ENCODE measurements around the gene TPPP2. TPM values are rescaled to one million over a fixed set of nuclear protein-coding genes. Genes with fewer than 3 reads are reported as not detected.

Gene TPPP2
- total and polyA plus RNA-seq, 4 donors, result 1.5 to 5.9 (median 1.6) TPM

DNA sequence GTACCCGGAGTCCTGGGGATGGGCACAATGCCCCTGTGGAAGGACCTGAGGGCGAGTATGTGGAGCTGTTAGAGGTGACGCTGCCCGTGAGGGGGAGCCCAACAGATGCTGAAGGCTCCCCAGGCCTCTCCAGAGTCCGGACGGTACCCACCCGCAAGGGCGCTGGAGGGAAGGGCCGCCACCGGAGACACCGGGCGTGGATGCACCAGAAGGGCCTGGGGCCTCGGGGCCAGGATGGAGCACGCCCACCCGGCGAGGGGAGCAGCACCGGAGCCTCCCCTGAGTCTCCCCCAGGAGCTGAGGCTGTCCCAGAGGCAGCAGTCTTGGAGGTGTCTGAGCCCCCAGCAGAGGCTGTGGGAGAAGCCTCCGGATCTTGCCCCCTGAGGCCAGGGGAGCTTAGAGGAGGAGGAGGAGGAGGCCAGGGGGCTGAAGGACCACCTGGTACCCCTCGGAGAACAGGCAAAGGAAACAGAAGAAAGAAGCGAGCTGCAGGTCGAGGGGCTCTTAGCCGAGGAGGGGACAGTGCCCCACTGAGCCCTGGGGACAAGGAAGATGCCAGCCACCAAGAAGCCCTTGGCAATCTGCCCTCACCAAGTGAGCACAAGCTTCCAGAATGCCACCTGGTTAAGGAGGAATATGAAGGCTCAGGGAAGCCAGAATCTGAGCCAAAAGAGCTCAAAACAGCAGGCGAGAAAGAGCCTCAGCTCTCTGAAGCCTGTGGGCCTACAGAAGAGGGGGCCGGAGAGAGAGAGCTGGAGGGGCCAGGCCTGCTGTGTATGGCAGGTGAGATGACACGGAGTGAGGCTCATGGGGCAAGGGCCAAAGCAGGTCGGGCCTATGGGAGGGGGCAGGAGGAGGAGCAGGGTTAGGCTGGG lies 44.6 kb downstream of the TPPP2 start (continued):
- TF ChIP-seq RXRA (IDR thresholded peaks at IDR 0.05), result no peak

DNA sequence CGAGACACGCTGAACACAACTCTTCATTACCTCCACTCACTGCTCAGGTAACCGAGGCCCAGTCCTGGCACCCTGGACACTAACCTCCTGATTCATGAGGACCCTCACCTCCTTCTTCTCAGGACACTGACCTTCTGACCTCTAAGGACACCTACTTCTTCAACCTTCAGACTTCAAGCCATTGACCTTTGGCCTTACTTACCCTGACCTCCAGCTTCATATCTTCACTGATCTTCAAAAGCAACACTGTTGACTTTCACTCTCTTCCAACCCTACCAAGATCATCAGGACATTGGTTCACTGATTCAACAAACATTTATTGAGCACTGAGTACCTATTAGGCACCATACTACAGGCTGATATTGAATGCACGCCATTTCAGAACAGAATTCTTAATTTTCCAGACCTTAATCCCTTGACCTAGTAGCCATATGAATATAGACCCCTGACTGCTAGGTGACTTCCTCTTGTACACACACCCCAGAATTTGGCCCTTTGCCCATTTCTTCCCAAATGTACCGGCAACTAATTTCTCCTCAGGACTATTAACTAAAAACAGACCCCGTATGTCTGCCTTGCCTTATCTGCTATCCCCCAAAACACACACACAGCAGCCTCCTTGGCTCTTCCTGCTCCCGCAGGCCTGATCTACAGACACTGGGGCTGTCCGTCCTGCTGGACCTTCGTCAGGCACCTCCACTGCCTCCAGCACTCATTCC lies 45.9 kb downstream of the TPPP2 start:
- H3K27ac ChIP-seq (ENCODE audit: low read depth in 1 of 2, low read length in 2 of 2), result no peak overlapping the region
- H3K9me3 ChIP-seq (ENCODE audit: control insufficient read depth in 4 of 4, low read length in 3 of 4), result no peaks in the 10 kb centered on the region
- H3K4me1 ChIP-seq (ENCODE audit: control insufficient read depth in 4 of 4, insufficient read depth in 4 of 4, low read length in 3 of 4), result peaks cover 0 to 20% (median 13%) of the 10 kb centered on the region in 4 donors
- no peak overlapping the region for H3K4me3 ChIP-seq (ENCODE audit: low read depth in 1 of 3, low read length in 3 of 3)
- peaks cover 8 to 57% (median 31%) of the 10 kb centered on the region in 4 donors for H3K36me3 ChIP-seq (ENCODE audit: control insufficient read depth in 4 of 4, insufficient read depth in 3 of 4, low read depth in 1 of 4, low read length in 3 of 4)
- no peak overlapping the region for H3K9ac ChIP-seq (ENCODE audit: low read depth in 1 of 2, low read length in 2 of 2)
- WGBS, result 89% methylated on average over 9 of the region's 9 CpGs
- DNase-seq (ENCODE audit: low spot score), result no peak
- TF ChIP-seq, protein P1, sequence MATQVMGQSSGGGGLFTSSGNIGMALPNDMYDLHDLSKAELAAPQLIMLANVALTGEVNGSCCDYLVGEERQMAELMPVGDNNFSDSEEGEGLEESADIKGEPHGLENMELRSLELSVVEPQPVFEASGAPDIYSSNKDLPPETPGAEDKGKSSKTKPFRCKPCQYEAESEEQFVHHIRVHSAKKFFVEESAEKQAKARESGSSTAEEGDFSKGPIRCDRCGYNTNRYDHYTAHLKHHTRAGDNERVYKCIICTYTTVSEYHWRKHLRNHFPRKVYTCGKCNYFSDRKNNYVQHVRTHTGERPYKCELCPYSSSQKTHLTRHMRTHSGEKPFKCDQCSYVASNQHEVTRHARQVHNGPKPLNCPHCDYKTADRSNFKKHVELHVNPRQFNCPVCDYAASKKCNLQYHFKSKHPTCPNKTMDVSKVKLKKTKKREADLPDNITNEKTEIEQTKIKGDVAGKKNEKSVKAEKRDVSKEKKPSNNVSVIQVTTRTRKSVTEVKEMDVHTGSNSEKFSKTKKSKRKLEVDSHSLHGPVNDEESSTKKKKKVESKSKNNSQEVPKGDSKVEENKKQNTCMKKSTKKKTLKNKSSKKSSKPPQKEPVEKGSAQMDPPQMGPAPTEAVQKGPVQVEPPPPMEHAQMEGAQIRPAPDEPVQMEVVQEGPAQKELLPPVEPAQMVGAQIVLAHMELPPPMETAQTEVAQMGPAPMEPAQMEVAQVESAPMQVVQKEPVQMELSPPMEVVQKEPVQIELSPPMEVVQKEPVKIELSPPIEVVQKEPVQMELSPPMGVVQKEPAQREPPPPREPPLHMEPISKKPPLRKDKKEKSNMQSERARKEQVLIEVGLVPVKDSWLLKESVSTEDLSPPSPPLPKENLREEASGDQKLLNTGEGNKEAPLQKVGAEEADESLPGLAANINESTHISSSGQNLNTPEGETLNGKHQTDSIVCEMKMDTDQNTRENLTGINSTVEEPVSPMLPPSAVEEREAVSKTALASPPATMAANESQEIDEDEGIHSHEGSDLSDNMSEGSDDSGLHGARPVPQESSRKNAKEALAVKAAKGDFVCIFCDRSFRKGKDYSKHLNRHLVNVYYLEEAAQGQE (IDR thresholded peaks at IDR 0.05), result no peak
- TF ChIP-seq SP1 (IDR thresholded peaks at IDR 0.05) (no peak), FOXA2 (IDR thresholded peaks at IDR 0.05) (no peak), HNF4G (IDR thresholded peaks at IDR 0.05) (no peak)
- TF ChIP-seq, protein P2, sequence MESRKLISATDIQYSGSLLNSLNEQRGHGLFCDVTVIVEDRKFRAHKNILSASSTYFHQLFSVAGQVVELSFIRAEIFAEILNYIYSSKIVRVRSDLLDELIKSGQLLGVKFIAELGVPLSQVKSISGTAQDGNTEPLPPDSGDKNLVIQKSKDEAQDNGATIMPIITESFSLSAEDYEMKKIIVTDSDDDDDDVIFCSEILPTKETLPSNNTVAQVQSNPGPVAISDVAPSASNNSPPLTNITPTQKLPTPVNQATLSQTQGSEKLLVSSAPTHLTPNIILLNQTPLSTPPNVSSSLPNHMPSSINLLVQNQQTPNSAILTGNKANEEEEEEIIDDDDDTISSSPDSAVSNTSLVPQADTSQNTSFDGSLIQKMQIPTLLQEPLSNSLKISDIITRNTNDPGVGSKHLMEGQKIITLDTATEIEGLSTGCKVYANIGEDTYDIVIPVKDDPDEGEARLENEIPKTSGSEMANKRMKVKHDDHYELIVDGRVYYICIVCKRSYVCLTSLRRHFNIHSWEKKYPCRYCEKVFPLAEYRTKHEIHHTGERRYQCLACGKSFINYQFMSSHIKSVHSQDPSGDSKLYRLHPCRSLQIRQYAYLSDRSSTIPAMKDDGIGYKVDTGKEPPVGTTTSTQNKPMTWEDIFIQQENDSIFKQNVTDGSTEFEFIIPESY (IDR thresholded peaks at IDR 0.05), result no peak
- no peaks in the 10 kb centered on the region for H3K27me3 ChIP-seq (ENCODE audit: control insufficient read depth in 4 of 4, insufficient read depth in 4 of 4, low read length in 3 of 4)

DNA sequence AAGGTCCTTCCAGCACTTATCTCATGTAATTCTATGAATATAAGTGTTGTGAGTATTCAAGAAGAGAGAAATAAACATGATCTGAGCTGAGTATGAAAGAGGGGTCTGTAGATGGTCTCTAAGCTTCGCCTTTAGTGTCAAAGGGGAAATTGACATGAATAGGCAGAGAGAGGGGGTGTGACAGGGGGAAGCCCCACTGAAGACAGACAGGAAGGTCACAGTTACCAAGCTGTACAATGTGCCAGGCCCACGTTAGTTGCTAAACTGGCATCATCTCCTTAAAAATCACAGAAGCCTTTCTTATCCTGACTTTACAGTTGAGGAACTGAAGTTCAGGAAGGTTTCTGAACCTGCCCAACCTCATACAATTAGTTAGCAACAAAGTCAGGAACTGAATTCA lies 47.7 kb downstream of the TPPP2 start:
- TF ChIP-seq, protein P1 (IDR thresholded peaks at IDR 0.05), result no peak
- TF ChIP-seq SP1 (IDR thresholded peaks at IDR 0.05) (no peak), JUND (IDR thresholded peaks at IDR 0.05) (no peak), TAF1 (conservative IDR thresholded peaks at IDR 0.05) (no peak), FOXA1 (IDR thresholded peaks at IDR 0.05) (no peak), NR2F2 (IDR thresholded peaks at IDR 0.05) (no peak), FOXA2 (IDR thresholded peaks at IDR 0.05) (no peak)
- TF ChIP-seq, protein P3, sequence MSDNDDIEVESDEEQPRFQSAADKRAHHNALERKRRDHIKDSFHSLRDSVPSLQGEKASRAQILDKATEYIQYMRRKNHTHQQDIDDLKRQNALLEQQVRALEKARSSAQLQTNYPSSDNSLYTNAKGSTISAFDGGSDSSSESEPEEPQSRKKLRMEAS (IDR thresholded peaks at IDR 0.05), result no peak
- TF ChIP-seq, protein P2 (IDR thresholded peaks at IDR 0.05), result no peak
- TF ChIP-seq, protein P4, sequence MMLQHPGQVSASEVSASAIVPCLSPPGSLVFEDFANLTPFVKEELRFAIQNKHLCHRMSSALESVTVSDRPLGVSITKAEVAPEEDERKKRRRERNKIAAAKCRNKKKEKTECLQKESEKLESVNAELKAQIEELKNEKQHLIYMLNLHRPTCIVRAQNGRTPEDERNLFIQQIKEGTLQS (IDR thresholded peaks at IDR 0.05), result no peak
- DNase-seq (ENCODE audit: low spot score), result no peak
- H3K36me3 ChIP-seq (ENCODE audit: control insufficient read depth in 4 of 4, insufficient read depth in 3 of 4, low read depth in 1 of 4, low read length in 3 of 4), result peaks cover 10 to 73% (median 40%) of the 10 kb centered on the region in 4 donors
- 82% methylated on average over 2 of the region's 2 CpGs for WGBS
- H3K27ac ChIP-seq (ENCODE audit: low read depth in 1 of 2, low read length in 2 of 2), result no peak overlapping the region
- peaks cover 0 to 9% (median 4%) of the 10 kb centered on the region in 4 donors for H3K4me1 ChIP-seq (ENCODE audit: control insufficient read depth in 4 of 4, insufficient read depth in 4 of 4, low read length in 3 of 4)
- no peak overlapping the region for H3K4me3 ChIP-seq (ENCODE audit: low read depth in 1 of 3, low read length in 3 of 3)
- no peaks in the 10 kb centered on the region for H3K27me3 ChIP-seq (ENCODE audit: control insufficient read depth in 4 of 4, insufficient read depth in 4 of 4, low read length in 3 of 4)
- H3K9me3 ChIP-seq (ENCODE audit: control insufficient read depth in 4 of 4, low read length in 3 of 4), result no peaks in the 10 kb centered on the region
- H3K9ac ChIP-seq (ENCODE audit: low read depth in 1 of 2, low read length in 2 of 2), result no peak overlapping the region

All from liver (tissue), 9 donors.